H9 (cell line): ENCODE measurements around the gene ABCA3. TPM values are rescaled to one million over a fixed set of nuclear protein-coding genes. Genes with fewer than 3 reads are reported as not detected.

Experiments used
- DNase-seq: peaks from one replicate; pipeline ENCODE4 v3.0.0-alpha.2; 2017
- H2AFZ ChIP-seq: one replicate; pipeline ENCODE4 v1.6.1; 2013; ENCODE audit warnings: mild to moderate bottlenecking, low read length, control low read depth, moderate library complexity
- H2AK5ac ChIP-seq: 2 replicates; pipeline ENCODE4 v1.6.1; 2013; ENCODE audit warnings: low read length, control low read depth, mixed read lengths; ENCODE audit not compliant: insufficient read length
- H2BK120ac ChIP-seq: one replicate; pipeline ENCODE4 v1.6.1; 2013; ENCODE audit warnings: low read depth, mild to moderate bottlenecking, low read length, control low read depth, inconsistent platforms; ENCODE audit not compliant: poor library complexity, severe bottlenecking
- H2BK12ac ChIP-seq: 2 replicates; pipeline ENCODE4 v1.6.1; 2013; ENCODE audit warnings: low read length, control low read depth, mixed read lengths, low read depth; ENCODE audit not compliant: insufficient read length
- H2BK15ac ChIP-seq: 2 replicates; pipeline ENCODE4 v1.6.1; 2013; ENCODE audit warnings: low read depth, low read length, control low read depth
- H2BK20ac ChIP-seq: one replicate; pipeline ENCODE4 v1.6.1; 2013; ENCODE audit warnings: low read depth, mild to moderate bottlenecking, low read length, control low read depth, inconsistent platforms; ENCODE audit not compliant: poor library complexity, severe bottlenecking
- H2BK5ac ChIP-seq: 2 replicates; pipeline ENCODE4 v1.6.1; 2013; ENCODE audit warnings: low read length, control low read depth, mixed read lengths; ENCODE audit not compliant: insufficient read length
- H3K14ac ChIP-seq: 2 replicates; pipeline ENCODE4 v1.6.1; 2013; ENCODE audit warnings: low read length, control low read depth; ENCODE audit not compliant: insufficient read depth
- H3K18ac ChIP-seq: 2 replicates; pipeline ENCODE4 v1.6.1; 2013; ENCODE audit warnings: low read depth, mild to moderate bottlenecking, mixed read lengths, low read length, control low read depth; ENCODE audit not compliant: insufficient read length
- H3K23ac ChIP-seq: 2 replicates; pipeline ENCODE4 v1.6.1; 2013; ENCODE audit warnings: low read length, control low read depth, mixed read lengths, low read depth; ENCODE audit not compliant: insufficient read length
- H3K23me2 ChIP-seq: 2 replicates; pipeline ENCODE4 v1.6.1; 2013; ENCODE audit warnings: low read depth, mild to moderate bottlenecking, mixed read lengths, low read length, control low read depth; ENCODE audit not compliant: insufficient read length, poor library complexity, severe bottlenecking
- H3K27ac ChIP-seq: 2 replicates; pipeline ENCODE4 v1.5.1; 2013; ENCODE audit warnings: low read length, control low read depth, mixed read lengths, low read depth; ENCODE audit not compliant: insufficient read length
- H3K27me3 ChIP-seq: 2 replicates; pipeline ENCODE4 v1.6.1; 2013; ENCODE audit warnings: low read length, control low read depth, inconsistent platforms; ENCODE audit not compliant: insufficient read depth
- H3K4ac ChIP-seq: 2 replicates; pipeline ENCODE4 v1.6.1; 2013; ENCODE audit warnings: low read depth, mild to moderate bottlenecking, control low read depth, inconsistent platforms, low read length, moderate library complexity
- H3K4me1 ChIP-seq: 2 replicates; pipeline ENCODE4 v1.6.1; 2013; ENCODE audit warnings: low read length, control low read depth, inconsistent platforms; ENCODE audit not compliant: insufficient read depth
- H3K4me2 ChIP-seq: 2 replicates; pipeline ENCODE4 v1.6.1; 2013; ENCODE audit warnings: low read length, control low read depth, mixed read lengths; ENCODE audit not compliant: insufficient read length, insufficient read depth
- H3K56ac ChIP-seq: 2 replicates; pipeline ENCODE4 v1.6.1; 2013; ENCODE audit warnings: low read depth, mild to moderate bottlenecking, mixed read lengths, low read length, control low read depth; ENCODE audit not compliant: insufficient read length
- H3K79me1 ChIP-seq: 2 replicates; pipeline ENCODE4 v1.6.1; 2013; ENCODE audit warnings: low read depth, mild to moderate bottlenecking, moderate library complexity, low read length, control low read depth, inconsistent platforms; ENCODE audit not compliant: insufficient read depth, poor library complexity, severe bottlenecking
- H3K79me2 ChIP-seq: 2 replicates; pipeline ENCODE4 v1.6.1; 2013; ENCODE audit warnings: low read length, control low read depth, inconsistent platforms; ENCODE audit not compliant: insufficient read depth
- H3K9ac ChIP-seq: 2 replicates; pipeline ENCODE4 v1.6.1; 2013; ENCODE audit warnings: low read length, control low read depth, mixed read lengths; ENCODE audit not compliant: insufficient read length; ENCODE audit errors: extremely low read depth
- H3K9me3 ChIP-seq: one replicate; pipeline ENCODE4 v1.6.1; 2013; ENCODE audit warnings: low read depth, low read length, inconsistent platforms; ENCODE audit not compliant: control insufficient read depth
- H3T11ph ChIP-seq: one replicate; pipeline ENCODE4 v1.6.1; 2013; ENCODE audit warnings: mild to moderate bottlenecking, low read length, control low read depth, inconsistent platforms
- H4K20me1 ChIP-seq: one replicate; pipeline ENCODE4 v1.6.1; 2013; ENCODE audit not compliant: control insufficient read depth, insufficient read length, insufficient read depth
- H4K5ac ChIP-seq: 2 replicates; pipeline ENCODE4 v1.6.1; 2013; ENCODE audit warnings: low read depth, mild to moderate bottlenecking, mixed read lengths, low read length, control low read depth; ENCODE audit not compliant: insufficient read length
- H4K8ac ChIP-seq: replicated peaks from 2 replicates; pipeline ENCODE4 v1.6.1; 2013; ENCODE audit warnings: low read length, control low read depth, mixed read lengths, low read depth; ENCODE audit not compliant: insufficient read length
- H4K91ac ChIP-seq: 2 replicates; pipeline ENCODE4 v1.6.1; 2013; ENCODE audit warnings: low read depth, mild to moderate bottlenecking, moderate library complexity, mixed read lengths, low read length, control low read depth; ENCODE audit not compliant: insufficient read length
- H3K27ac Mint-ChIP-seq, 3 experiments: 2 replicates in 2 of 3; 3 replicates in 1 of 3; pipeline ENCODE4 v1.8.0; 2020 to 2021; ENCODE audit warnings: mixed read lengths in 3 of 3, mild to moderate bottlenecking in 1 of 3, moderate library complexity in 1 of 3
- H3K27me3 Mint-ChIP-seq: 2 replicates; pipeline ENCODE4 v1.8.0; 2021; ENCODE audit warnings: low read depth, mild to moderate bottlenecking, moderate library complexity, mixed read lengths
- H3K36me3 Mint-ChIP-seq, 3 experiments: 2 replicates in 2 of 3; 3 replicates in 1 of 3; pipeline ENCODE4 v1.8.0; 2020 to 2021; ENCODE audit warnings: low read depth in 3 of 3, mixed read lengths in 3 of 3; ENCODE audit not compliant: insufficient read depth in 1 of 3
- H3K4me1 Mint-ChIP-seq, 2 experiments: 2 replicates each; pipeline ENCODE4 v1.8.0; 2020; ENCODE audit warnings: mixed read lengths in 2 of 2
- H3K4me3 Mint-ChIP-seq, 2 experiments: 2 replicates in 1 of 2; 3 replicates in 1 of 2; pipeline ENCODE4 v1.8.0; 2020 to 2021; ENCODE audit warnings: mild to moderate bottlenecking in 2 of 2, mixed read lengths in 2 of 2, moderate library complexity in 1 of 2
- H3K9me3 Mint-ChIP-seq, 2 experiments: 2 replicates in 1 of 2; 3 replicates in 1 of 2; pipeline ENCODE4 v1.8.0; 2020; ENCODE audit warnings: mild to moderate bottlenecking in 2 of 2, mixed read lengths in 2 of 2, moderate library complexity in 1 of 2
- CTCF ChIP-seq: fragments of 200-600 bp; sonication (generic); conservative IDR thresholded peaks from 3 replicates; pipeline ENCODE4 v1.8.0; 2021; ENCODE audit warnings: antibody characterized with exemption, mild to moderate bottlenecking
- WGBS: extraction: QIAGEN DNeasy Blood & Tissue Kit; methylation state at CpG from one replicate; pipeline ENCODE4 v1.1.7; 2013; ENCODE audit warnings: missing lambda C conversion rate, low lambda C conversion rate, mixed read lengths; ENCODE audit not compliant: insufficient read length; ENCODE audit errors: extremely low coverage; 5-methylcytosine and 5-hydroxymethylcytosine counted together
- total RNA-seq: library from RNA; stranded (reverse); gene quantifications from 2 replicates; pipeline ENCODE4 v1.2.1, GENCODE V29; 2021

ABCA3 gene
- total RNA-seq, 1 experiment from 2014 or later: 8.0 TPM

- Histone ChIP-seq H3K23ac (no peak overlapping the region), H3K4me1 (no peaks in the 10 kb centered on the region), H3T11ph (no peak overlapping the region), H4K5ac (no peak overlapping the region), H4K91ac (no peak overlapping the region), H2BK5ac (no peak overlapping the region), H3K27me3 (no peaks in the 10 kb centered on the region), H3K79me2 (no peaks in the 10 kb centered on the region), H2BK12ac (no peak overlapping the region), H2AK5ac (no peak overlapping the region), H4K20me1 (no peaks in the 10 kb centered on the region), H3K4ac (no peak overlapping the region), H3K23me2 (no peaks in the 10 kb centered on the region), H3K18ac (no peak overlapping the region), H3K14ac (no peak overlapping the region; the same call in 1 of the 2 replicates), H3K9ac (no peak overlapping the region), H2AFZ (no peak overlapping the region), H3K56ac (no peak overlapping the region), H3K4me2 (no peak overlapping the region), H3K27ac (no peak overlapping the region), H3K9me3 (no peaks in the 10 kb centered on the region), H2BK20ac (no peak overlapping the region), H2BK120ac (no peak overlapping the region), H3K79me1 (no peaks in the 10 kb centered on the region), H2BK15ac (no peak overlapping the region), H4K8ac (no peak overlapping the region)
- no peak for TF ChIP-seq CTCF
- no CpG with 5 or more reads among the region's 26 CpGs for WGBS
- 0 out of 4 replicates have a peak, but pooled peaks cover 0 to 3% of the 10 kb centered on the region in 2 experiments for H3K4me1 Mint-ChIP-seq
- H3K4me3 Mint-ChIP-seq: no peak overlapping the region
- no peaks in the 10 kb centered on the region; a peak in 1 of 7 replicates for H3K36me3 Mint-ChIP-seq
- H3K9me3 Mint-ChIP-seq: no peaks in the 10 kb centered on the region
- no peak overlapping the region for H3K27ac Mint-ChIP-seq
- H3K27me3 Mint-ChIP-seq: peaks cover 4% of the 10 kb centered on the region; the same call in 1 of the 2 replicates
- no peak for DNase-seq
These were observed 57.5 kb downstream of the ABCA3 start for GRCh38 chr16:2282866-2283555.
